Muscle of arm (tissue), 12 donors: ENCODE measurements around the gene DERL2. TPM values are rescaled to one million over a fixed set of nuclear protein-coding genes. Genes with fewer than 3 reads are reported as not detected.

Experiments
- DNase-seq: peaks from one replicate; pipeline ENCODE4 v3.0.0-alpha.2; 2013
- polyA plus RNA-seq, 12 donors: library from polyadenylated mRNA; unstranded; fragments of 120-200 nt; gene quantifications; one replicate each; pipeline ENCODE4 v1.2.1, GENCODE V29; 2013; ENCODE audit not compliant: insufficient read length in 12 of 12

DERL2 gene
- polyA plus RNA-seq, 12 donors, result 39.8 to 60.1 (median 50.4) TPM; not detected in 1

DNA sequence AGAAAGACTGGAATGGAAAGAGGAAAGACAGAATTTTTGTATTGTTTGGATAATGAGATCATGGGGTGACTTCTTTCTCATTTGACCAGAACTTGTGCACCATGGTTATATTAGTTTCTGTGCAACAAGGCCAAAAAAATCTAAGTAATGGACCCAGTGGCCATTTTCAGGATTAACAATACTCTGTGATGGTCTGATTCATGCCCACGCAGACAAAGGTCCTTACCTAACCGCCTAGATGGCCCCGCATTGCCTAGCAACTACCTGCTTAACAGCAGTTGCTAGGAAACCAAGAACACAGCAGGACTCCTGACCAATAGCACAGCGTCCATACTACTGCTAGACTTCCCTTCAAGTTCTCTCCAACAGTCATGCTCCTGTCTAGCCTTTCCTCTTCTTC, 22.8 kb upstream of the DERL2 start:
- DNase-seq, result no peak

DNA sequence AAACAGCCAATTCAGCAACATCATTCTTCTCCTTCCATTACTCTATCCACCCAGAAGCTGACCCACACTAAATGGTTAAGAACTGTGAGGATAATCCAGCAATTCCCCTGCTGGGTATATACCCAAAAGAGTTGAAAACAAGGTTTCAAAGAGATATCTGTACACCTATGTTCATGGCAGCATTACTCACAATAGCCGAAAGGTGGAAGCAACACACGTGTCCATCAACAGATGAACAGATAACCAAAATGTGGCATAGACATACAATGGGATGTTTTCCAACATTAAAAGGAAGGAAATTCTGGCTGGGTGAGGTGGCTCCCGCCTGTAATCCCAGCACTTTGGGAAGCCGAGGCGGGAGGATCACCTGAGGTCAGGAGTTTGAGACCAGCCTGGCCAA, 20.3 kb upstream of the DERL2 start:
- no peak for DNase-seq

DNA sequence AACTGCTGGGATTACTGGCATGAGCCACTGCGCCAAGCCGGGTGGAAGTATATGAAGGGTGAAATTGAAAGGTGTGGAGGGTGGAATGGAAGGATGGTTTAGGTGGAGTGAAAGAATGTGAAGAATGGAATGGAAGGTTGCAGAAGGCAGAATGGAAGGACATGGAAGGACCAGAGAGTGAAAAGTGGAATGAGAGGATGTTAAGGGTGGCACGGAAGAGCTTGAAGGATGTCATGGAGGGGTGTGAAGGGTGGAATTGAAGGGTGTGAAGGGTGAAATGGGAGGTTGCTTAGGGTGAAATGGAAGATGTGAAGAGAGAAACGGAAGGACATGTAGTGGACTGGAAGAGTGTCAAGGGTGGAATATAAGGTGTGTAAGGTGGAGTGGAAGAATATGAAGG, 16.6 kb upstream of the DERL2 start:
- no peak for DNase-seq

DNA sequence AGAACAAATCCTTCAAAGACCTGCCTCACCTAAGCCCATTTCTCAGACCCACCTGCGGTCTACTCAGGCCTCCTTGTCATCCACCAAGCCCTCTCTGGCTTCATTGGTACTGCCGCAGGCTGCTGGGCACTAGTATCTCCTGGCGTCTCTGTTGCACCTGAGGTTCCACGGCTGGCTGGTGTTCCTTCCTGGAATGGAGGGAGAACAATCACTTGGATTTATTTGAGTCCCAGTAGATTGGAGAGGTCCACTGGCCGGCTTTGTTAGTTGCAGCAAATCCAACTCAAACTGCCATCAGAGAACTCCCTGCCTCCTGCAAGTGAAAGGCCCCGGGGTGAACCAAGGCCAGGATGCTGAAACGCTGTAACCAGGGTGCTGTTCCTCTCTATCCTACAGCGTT, 15.7 kb upstream of the DERL2 start:
- no peak for DNase-seq

DNA sequence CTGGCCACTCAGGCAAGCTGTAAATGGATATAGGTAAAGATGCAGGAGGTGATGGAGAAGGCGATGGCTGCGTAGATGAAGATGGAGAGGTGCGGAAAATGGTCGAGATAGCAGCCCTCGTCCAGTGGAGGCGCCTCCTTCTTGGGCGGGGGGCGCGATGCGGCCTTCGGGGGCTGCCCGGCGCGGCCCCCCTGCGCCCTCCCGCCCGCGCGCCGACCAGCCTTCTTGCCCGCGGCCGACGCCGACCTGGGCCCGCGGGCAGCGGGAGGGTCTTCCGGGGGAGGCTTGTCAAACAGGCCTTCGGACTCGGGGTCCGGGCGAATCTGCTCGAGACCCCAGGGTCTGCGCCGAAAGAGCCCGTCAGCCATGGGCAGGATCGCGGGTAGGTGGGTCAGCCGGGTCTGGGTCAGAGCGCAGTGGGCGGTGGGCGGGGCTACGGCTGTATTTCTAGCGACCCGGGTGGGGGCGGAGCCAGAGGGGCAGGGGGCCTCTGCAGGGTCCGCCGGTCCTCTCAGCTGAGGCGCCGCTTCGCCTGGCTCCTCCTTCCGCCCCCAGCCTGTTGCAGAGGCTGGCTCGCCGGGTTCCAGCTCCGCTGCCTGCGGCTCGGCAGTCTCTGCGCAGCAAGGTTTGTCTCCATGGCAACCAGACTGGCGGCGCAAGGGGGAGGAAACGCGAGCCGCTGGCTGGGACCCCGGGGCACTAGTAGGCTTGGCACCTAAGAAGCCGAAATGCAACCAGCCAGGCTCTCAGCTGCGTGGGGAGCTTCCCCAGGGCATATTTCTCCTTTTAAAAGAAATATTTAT, 14.8 kb upstream of the DERL2 start:
- DNase-seq, result peak; percentile 90

DNA sequence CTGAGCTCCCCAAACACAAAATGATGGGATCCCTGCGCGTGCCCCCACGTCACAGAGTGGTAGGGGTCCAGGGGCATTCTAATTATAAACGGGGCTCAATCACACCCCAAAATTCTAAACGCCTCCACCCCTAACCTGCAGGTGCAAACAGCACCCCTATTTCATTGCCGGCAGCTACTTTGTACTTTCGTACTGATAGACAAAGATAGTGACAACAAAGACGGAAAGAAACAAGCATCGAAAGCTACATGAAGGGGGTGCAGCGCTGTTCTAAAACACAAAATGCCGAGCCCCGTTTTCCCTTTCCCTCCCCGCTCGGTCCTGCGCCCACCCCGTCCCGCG, 14.2 kb upstream of the DERL2 start:
- peak; percentile 23 for DNase-seq

DNA sequence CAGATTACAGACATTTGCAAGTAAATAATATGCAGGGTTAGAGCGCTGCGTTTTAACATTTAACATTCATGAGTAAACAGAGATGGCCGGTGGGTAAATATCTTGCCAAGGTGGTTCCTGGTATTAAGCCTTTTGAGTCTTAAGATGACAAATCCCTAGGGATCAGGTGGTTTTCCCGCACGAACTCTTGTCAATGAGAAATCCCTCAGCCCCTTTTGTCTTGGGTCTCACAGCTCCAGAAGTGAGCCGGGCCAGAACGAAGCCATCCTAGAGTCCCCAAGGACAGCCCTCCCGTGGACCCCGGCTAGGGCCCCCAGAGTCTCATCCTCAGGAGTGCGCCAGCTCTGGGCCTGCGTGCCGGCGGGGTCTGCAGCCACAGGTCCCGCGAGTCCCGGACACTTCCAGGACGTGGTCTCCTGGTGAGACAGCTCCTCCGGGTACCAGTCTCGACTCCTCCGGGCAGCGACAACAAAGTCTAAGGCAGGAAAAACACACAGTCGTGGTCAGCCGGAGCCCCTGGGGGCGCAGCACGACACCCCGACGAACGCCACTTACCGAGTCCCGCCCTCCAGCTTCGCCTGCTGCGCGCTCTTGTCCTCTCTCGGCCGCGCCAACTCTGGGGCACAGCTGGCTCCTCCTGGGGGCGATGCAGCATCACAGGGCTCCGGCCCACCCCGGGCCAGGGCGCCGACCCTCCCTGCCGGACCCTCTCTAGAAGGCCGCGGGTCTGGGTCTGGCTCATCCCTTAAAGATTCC, 13.7 kb upstream of the DERL2 start:
- no peak for DNase-seq

DNA sequence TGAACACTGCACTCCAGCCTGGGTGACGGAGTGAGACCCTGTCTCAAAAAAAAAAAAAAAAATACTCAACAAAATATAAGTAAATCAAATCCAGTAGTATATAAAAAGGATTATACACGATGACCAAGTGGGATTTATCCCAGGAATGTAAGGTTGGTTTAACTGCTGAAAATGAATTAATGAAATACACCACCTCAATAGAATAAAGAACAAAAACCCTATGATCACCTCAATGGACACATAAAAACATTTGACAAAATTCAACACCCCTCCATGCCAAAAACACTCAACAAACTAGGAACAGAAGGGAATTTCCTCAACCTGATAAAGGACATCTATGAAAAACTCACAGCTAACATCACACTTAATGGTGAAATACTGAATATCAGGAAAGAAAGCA, 7.0 kb upstream of the DERL2 start:
- DNase-seq, result no peak

DNA sequence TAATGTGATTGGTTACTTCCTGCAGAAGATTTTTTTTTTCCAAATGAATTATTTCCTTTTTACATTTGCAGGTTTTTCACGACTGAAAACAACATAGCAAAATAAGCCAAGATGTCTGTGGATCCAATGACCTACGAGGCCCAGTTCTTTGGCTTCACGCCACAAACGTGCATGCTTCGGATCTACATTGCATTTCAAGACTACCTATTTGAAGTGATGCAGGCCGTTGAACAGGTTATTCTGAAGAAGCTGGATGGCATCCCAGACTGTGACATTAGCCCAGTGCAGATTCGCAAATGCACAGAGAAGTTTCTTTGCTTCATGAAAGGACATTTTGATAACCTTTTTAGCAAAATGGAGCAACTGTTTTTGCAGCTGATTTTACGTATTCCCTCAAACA, 2.8 kb upstream of the DERL2 start:
- no peak for DNase-seq

DNA sequence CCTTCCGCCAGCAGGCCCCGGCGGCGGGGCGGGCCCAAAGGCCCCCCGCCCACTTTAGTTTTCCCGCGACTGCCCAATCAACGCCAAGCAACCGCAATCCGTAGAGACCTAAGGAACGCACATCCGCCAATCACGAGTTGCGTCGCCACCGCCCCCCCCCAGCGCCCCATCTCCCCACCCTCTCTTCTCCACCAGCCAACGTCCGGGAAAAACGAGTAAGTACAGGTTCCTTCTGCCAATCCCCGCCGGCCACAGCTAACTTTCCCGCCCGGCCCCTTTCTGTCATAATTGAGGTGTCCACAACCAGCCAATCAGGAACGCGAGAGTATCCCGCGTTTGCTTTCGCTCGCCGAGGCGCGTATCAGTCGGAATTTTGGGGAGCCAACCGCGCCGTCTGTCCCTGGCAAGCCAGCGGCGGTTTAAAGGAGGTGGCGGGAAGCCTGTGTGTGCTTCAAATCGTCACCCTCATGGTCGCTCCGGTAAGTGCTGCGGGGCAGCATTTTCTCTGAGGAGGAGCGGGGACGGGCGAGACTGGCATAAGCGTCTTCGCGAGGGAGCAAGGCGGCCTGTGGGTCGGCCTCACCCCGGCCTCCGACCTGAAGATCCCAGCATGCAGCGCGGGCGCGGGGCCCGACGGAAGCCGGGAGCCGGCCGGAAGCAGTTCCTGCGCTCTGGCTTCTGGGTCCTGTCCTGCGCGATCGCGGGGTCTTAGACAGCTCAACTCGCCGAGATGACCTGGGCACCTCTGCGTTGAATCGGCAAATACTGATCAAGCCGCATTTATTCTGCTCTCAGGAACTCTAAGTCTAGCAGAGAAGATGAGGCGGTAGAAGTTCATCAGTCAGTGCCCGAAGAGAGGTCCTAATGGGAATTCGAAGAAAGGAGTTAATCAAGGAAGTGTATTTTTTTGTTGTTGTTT, 487 bp upstream of the DERL2 start, which contains the start of gene MIS12:
Gene MIS12, plus strand, starts transcription at position 361 of the 919 bp plus-strand sequence. CDS start 2,297 bp downstream, outside the sequence.
- peak; percentile 99 for DNase-seq

DNA sequence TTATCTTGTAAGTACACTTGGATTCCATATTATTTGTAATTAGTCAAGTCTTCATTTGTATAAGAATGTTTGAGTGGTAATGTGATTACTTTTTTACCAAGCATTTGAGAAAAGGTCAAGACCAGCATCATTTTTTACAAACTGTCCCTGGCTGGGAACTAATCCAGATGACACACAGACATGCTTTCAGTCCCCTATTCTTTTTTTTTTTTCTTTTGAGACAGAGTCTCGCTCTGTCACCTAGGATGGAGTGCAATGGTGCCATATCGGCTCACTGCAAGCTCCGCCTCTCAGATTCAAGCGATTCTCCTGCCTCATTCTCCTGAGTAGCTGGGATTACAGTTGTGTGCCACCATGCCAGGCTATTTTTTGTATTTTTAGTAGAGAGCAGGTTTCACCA, 4.5 kb downstream of the DERL2 start:
- no peak for DNase-seq

DNA sequence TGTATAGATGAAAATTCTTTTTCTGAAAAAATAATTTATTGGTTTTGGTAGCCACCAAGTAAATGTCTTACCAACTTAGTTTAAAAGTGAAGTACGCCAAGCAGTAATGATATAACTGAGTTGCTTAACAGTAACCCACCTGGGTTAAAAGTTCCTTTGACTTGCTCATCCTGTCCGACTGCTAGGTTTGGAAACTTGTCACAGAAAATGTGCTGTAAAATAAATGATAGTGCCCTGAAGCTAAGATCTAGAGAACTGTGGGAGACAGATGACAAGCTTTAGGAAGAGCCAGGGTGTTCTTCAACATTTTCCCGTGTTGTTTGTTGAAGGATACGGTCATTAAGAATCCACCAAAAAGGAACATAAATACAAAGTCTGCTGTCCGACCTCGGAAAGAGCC, 5.0 kb downstream of the DERL2 start:
- DNase-seq, result no peak

DNA sequence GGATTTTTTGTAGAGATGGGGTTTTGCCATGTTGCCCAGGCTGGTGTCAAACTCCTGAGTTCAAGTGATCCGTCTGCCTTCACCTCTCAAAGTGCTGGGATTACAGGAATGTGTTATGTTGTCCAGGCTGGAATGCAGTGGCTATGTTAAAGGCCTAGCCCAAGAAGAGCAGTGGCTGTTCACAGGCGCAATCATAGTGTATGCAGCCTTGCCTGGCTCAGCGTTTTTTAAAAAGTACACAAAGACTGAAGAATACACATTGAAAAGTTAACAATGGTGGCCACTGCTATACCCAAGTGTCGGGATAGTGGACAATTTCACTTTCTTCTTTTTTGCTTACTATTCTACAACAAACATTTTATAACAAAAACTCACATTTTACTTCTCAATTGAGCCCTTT, 7.0 kb downstream of the DERL2 start:
- DNase-seq, result no peak

DNA sequence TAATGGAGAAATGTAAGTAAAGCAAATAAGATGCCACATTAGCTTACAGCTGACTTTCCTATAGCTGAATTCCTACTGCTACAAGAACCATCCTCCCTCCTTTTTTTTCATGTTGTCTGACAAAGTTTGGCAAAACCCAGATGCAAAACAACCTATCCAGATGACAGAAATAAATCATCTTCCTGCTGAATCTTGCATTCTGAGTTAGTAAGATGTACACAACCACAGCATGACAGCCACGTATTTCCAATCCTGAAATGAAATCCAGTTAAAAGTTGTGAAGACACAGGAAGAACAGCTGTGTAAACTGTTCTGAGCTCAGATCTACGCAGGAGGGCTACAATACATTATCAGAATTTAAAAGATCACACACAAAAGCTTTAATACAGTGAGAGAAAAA, 12.1 kb downstream of the DERL2 start:
- no peak for DNase-seq

DNA sequence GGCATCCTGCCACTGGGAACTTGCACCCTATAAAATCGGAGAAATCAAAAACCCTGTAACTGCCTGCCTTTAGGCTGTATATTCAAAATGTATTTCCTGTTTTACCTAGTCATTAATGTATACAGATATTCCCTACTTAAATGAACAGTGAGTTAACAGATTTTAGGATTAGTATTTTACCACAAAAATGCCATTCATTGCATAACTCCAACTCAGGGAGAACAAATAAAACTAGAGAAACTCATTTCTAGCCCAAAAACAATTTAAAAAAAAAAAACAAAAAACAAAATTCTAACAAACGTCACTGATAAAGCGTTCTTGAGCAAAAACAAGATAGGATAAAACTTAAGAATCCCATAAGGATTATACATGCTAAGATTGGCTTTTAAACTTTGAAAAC, 13.5 kb downstream of the DERL2 start:
- DNase-seq, result no peak

DNA sequence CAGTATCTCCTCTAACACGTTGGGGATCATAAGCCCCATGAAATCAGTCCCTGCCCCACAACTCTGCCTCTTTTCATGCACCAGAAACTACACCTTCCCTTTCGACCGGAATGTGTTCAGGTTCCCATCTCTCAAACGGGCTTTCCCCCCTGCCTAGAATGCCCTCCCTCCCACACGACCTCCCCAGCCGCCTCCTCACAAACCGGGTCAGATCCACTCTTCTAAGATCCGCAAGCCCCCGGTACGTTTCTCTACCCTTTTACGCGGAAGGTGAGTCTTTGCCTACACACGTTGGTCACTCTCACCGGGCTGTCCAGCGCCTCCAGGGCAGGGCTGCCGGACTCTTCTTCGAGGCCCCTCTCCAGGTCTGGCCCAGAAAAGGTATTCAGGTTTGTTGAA, 17.9 kb downstream of the DERL2 start:
- peak; percentile 7 for DNase-seq

DNA sequence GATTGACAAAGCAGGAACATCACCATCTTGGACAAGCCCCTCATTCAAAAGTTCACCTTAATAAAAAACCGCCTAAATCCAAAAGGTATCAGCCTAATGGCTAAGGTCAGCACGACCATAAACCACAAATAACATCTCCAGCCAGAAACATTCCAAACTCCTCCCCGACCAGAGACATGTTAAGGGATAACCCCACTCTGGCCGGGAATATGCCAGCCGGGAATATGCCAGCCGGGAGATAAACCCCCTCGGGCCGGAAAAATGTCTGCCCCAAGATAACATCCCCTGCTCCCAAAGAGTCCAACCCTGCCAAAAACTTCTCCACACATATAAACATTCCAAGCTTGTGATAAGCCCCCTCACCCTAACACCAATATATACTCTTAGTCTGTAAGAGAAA, 18.6 kb downstream of the DERL2 start:
- no peak for DNase-seq

DNA sequence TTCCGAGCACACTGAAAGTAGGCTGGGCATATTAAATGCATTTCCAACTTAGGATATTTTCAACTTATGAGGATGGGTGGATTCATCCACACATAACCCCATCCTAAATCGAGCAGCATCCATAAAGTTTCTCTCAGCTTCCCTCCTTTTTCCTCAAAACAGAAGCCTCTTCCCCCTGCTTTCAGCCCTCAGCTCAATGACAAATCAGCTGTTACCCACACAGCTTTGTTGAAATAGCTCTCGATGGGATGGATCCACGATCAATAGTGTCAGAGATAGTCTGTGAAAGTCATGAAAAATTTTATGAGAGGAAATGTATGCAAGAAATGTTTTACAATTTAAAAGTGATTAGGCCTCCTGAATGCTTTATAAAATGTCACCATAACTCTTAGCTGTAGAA, 19.7 kb downstream of the DERL2 start:
- DNase-seq, result no peak

DNA sequence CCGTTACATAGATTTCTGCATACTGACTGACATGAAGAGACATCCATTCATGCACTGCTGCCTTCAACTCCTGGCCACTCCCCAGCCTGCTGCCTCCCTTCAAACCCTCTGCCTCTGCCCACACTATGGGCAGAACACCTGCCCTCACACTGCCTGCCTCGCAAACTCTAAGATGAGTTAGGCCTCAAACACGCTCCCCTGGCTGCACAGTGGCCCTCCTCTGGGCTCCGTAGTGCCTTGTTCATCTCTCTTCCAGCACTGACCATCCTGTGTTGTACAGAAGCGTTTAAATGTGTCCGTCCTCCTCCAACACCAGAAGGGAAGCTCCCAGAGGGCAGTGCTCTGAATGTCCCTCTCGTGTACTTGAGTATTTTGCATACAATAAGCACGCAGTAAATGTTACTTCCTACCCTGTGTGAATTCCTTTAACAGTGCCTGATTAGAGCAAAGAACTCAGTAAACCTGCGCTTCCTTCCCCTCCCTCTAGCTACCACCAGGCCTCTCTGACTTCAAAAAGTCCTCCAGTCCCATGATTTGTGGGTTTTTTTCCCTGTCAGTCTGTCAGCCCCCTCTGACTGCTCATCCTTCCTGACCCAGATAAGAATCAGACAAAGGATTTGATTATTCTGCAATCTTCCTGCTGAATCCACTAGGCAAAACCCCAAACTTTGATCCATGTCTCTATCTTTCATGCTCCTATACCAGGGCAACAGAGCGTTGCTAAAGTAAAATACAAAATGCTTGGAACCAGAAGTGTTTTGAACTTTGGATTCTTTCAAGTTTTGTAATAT, 21.1 kb downstream of the DERL2 start:
- DNase-seq, result no peak

DNA sequence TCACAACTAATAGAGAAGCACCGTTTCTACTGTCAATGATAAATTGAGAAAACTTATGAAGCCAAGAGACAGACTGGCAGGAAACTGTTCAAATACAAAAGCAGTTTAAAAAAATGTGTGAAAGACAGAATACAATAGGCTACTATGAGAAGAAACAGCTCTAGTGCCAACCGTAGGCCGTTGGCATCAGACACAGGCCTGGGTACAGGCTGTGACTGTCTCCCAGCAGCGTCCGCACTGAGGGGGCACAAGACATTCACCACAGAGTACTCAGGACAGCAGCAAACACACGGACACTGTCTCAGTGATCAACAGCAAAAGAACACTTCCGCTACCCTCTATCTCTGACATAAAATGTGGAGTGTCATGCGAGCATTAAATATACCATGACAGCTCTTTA, 39.2 kb downstream of the DERL2 start:
- no peak for DNase-seq

DNA sequence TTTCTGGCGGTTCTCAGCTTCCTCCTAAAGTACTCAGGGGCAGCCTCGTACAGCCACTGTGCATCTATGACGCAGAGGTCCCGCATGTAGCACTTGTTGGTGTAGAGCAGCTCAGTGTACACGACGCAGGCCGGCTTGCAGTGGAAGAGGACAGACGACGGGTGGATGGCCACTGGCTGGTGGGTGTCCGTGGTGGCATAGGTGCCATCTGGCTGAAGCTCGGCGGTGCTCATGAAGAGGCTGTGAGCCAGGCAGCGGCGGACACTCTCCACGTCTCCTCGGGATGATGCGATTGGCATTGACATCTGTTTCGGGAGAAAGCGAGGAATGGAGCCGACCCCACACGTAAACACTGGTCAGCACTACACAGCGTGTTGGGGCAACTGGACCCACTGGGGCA, 41.8 kb downstream of the DERL2 start:
- no peak for DNase-seq

DNA sequence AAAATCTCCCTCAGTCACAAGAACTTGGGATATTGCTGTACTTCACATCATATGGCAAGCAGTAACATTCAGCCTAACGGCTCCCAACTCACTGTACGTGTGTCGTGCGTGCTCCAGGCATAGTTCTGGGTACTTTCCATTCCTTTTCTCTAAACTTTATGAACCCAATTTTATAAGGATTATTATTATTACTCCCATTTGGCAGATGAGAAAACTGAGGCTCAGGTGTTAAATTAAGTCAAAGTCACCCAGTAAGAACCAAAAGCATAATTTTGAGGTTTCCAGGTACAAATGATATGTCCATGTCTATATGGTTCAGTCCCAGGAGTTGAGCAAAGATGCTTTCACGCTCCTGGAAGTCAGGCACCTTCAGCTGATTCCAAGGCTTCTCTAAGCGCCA, 42.2 kb downstream of the DERL2 start:
- no peak for DNase-seq
